GM19468 (cell line): Measurements from ENCODE around the gene SCNN1B.
"Not testable (repeated sequence)": the region's sequence is repeated elsewhere in the genome, so short reads cannot be mapped to it uniquely, and the experiment has no call there.

Experiments
- ATAC-seq: cut with Tn5 transposase; IDR thresholded peaks from one replicate; pipeline ENCODE4 v1.9.1; 2021; ENCODE audit warnings: mild to moderate bottlenecking, moderate library complexity, moderate number of reproducible peaks; ENCODE audit not compliant: unreplicated experiment; ENCODE audit errors: extremely low read depth

Gene SCNN1B

GRCh38 chr16:23348579-23349469 is 46.7 kb downstream of the SCNN1B start:
- no peak for ATAC-seq

GRCh38 chr16:23351360-23351759 is 49.3 kb downstream of the SCNN1B start:
- ATAC-seq, result no peak

GRCh38 chr16:23353440-23353839 is 51.3 kb downstream of the SCNN1B start:
- no peak for ATAC-seq

DNA sequence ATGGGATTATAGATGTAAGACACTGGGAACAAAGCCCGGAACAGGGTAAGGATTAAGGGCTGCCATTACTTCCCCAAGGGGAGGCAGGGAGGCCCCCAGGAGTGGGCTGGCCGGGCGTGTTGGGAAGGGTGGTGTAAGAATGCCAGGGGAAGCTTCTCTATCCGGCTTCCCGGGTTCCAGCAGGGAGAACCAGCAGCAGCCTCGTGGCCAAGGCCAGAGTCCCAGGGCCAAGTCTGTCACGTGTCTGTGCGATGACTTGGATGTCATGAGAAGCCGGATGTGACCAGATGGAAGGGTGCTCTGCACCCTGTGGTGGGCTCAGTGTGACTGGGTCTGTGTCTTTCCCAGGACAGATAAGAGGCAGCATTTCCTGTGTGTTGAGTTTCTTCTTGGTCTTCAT is 52.1 kb downstream of the SCNN1B start:
- ATAC-seq, result no peak

- ATAC-seq, result no peak
Observed at GRCh38 chr16:23355106-23355670, 53.1 kb downstream of the SCNN1B start.

GRCh38 chr16:23356941-23357340 is 54.8 kb downstream of the SCNN1B start:
- no peak for ATAC-seq

DNA sequence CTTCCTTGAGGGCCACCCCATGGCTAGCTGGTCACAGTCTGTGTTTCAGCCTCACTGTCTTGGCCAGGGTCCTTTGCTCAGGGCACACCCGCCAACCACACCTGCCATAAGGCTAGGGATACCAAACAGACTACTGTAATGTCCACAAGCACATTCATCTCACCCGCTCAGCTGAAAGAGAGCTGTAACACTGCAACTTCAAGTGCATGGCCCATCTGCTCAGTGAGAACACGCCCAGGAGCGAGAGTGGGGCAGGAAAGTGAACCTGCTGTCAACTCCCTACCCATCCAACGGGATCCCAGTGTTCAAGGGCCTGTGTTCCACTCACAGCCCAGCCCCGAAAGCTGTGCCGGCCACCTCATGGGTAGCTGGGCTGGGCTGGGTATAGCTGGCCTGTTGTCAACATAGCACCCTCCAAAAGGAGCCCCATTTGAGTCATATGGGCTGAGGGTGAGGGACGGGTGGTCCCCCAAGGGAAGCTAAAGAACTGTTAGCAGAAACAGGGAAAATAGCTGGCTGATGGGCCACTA is 55.7 kb downstream of the SCNN1B start:
- no peak for ATAC-seq

- no peak for ATAC-seq
Observed at GRCh38 chr16:23359092-23359760, 57.1 kb downstream of the SCNN1B start.

DNA sequence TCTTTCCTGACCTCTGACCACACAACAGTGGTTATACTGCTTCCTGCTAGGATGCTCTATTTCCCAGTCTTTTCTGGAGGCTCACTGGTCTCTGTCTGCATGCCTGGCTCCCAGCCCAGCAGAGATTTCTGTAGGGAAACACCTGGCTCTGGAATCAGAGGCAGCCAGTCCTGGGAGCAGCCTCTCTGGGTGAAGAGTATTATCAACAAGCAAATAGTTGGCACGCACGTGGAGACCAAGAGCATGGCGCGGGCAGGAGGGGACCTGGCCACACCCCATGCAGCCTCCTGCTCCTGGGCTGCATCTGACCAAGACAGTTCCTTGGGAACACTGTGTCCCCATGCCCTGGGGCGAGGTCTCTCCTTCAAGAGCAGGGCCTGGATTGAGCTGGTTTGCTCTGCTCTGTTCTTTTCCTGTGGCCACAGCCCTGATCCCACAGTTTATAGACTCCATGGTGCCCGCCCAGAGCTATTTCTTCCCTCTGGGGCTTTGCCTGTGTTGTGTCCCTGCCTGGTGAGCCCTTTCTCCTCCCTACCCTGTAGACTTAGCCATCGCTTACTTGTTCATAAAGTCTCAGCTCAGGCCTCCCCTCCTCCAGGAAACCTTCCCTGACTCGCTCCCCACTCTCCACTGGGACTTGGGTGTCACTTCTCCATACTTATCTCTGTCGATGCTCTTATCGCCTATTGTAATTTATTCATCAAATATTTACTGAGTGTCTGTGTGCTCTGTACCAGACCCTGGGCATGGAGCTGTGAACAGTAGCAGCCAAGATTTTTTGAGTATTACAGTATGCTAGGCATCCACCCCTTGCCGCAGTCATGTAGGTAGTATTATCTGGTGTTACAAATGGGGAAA is 60.6 kb downstream of the SCNN1B start:
- no peak for ATAC-seq

DNA sequence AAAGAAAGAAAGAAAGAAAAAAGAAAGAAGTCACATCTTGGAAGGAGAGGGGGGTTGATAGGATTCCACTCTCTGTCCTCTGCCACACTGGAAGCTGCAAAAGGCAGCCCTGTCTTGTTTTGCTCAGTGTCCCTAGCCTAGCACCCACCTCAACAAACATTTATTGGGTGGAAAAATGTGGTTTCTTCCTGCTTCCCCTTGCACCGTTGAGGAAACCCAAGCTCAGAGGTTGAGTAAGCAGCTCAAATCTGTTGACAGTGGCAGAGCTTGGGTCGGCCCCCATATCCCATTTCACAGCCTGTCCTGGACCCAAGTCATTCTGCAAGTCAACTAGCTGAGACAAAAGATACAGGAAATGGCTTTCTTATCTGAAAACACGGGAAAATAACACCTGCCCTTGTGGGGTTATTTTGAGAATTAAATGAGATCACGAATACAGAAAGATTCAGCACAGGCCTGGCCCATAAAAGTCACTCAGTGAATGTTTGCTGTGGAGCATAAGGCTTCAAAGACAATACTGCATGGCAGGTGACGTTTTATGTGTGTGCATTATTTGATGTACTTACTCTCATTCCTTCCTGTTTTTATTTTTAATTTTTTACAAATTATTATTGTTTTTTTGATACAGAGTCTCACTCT is 63.6 kb downstream of the SCNN1B start:
- ATAC-seq, result no peak

DNA sequence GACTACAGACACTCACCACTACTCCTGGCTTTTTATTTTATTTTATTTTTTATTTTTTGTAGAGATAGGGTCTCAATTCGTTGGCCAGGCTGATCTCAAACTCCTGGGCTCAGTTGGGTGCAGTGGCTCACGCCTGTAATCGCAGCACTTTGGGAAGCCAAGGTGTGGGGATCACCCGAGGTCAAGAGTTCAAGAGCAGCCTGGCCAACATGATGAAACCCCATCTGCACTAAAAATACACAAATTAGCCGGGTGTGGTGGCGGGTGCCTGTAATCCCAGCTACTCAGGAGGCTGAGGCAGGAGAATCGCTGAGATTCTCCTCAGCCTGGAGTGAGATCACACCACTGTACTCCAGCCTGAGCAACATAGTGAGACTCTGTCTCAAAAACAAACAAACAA is 64.2 kb downstream of the SCNN1B start:
- not testable (repeated sequence) for ATAC-seq

- ATAC-seq, result no peak
Observed at GRCh38 chr16:23367564-23367963, 65.5 kb downstream of the SCNN1B start.

- ATAC-seq, result no peak
Observed at GRCh38 chr16:23367988-23368387, 65.9 kb downstream of the SCNN1B start.

DNA sequence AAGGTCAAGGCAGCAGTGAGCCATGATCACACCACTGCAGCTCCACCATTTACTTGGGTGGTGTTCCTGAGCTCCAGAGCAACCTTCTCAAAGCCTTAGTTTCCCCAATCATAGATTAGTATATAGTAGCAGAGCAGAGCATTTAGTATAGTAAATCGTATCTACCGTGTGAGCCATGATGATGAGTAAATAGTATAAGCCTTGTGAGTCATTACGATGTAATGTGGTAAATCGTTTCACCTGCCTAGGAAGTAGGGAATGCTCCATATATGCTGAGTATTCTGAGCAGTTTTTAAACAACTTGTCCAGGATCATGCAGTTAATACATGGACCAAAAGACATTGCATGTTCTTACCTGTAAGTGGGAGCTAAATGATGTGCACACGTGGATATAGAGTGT is 66.4 kb downstream of the SCNN1B start:
- no peak for ATAC-seq

- no peak for ATAC-seq
Observed at GRCh38 chr16:23369416-23369815, 67.3 kb downstream of the SCNN1B start.

- no peak for ATAC-seq
Observed at GRCh38 chr16:23371368-23371767, 69.3 kb downstream of the SCNN1B start.

GRCh38 chr16:23373436-23374219 is 71.5 kb downstream of the SCNN1B start:
- ATAC-seq, result no peak

GRCh38 chr16:23374721-23375510 is 72.8 kb downstream of the SCNN1B start:
- ATAC-seq, result no peak
